RWPE2 (cell line): Measurements from ENCODE around the gene USP2.
"Not testable (repeated sequence)": the region's sequence is repeated elsewhere in the genome, so short reads cannot be mapped to it uniquely, and the experiment has no call there.

ENCODE experiments used
- ATAC-seq: fragments of 200-7000 bp; cut with Tn5 transposase; 3 replicates; pipeline ENCODE4 v1.9.1; 2021; ENCODE audit warnings: low read depth
- DNase-seq: peaks from one replicate; pipeline ENCODE4 v3.0.0-alpha.2; 2020; ENCODE audit warnings: low spot score
- H3K27ac ChIP-seq: fragments of 450-650 bp; 2 replicates; pipeline ENCODE4 v1.5.1; 2017; ENCODE audit warnings: mild to moderate bottlenecking; ENCODE audit not compliant: poor library complexity, severe bottlenecking
- H3K27me3 ChIP-seq: fragments of 250-450 bp; sonication (Bioruptor Pico); 2 replicates; pipeline ENCODE4 v1.5.1; 2021; ENCODE audit warnings: mild to moderate bottlenecking, moderate library complexity; ENCODE audit not compliant: insufficient read depth, poor library complexity, severe bottlenecking
- H3K36me3 ChIP-seq: fragments of 250-450 bp; sonication (Bioruptor Pico); 2 replicates; pipeline ENCODE4 v1.5.1; 2020; ENCODE audit warnings: low read depth, mild to moderate bottlenecking, moderate library complexity
- H3K4me1 ChIP-seq: fragments of 250-450 bp; sonication (Bioruptor Pico); 2 replicates; pipeline ENCODE4 v1.5.1; 2021; ENCODE audit warnings: mild to moderate bottlenecking, moderate library complexity; ENCODE audit not compliant: insufficient read depth, poor library complexity, severe bottlenecking
- H3K4me3 ChIP-seq: fragments of 250-450 bp; sonication (Bioruptor Pico); 2 replicates; pipeline ENCODE4 v1.5.1; 2021; ENCODE audit warnings: mild to moderate bottlenecking, moderate library complexity; ENCODE audit not compliant: severe bottlenecking
- H3K9me3 ChIP-seq: fragments of 250-450 bp; sonication (Bioruptor Pico); 2 replicates; pipeline ENCODE4 v1.5.1; 2021; ENCODE audit warnings: mild to moderate bottlenecking, moderate library complexity; ENCODE audit not compliant: severe bottlenecking
- TF ChIP-seq, protein P1 (sequence below): fragments of 450-650 bp; IDR thresholded peaks from one replicate; pipeline ENCODE4 v1.5.1; 2017; ENCODE audit warnings: mild to moderate bottlenecking, moderate library complexity; ENCODE audit not compliant: poor library complexity, severe bottlenecking

Gene USP2

DNA sequence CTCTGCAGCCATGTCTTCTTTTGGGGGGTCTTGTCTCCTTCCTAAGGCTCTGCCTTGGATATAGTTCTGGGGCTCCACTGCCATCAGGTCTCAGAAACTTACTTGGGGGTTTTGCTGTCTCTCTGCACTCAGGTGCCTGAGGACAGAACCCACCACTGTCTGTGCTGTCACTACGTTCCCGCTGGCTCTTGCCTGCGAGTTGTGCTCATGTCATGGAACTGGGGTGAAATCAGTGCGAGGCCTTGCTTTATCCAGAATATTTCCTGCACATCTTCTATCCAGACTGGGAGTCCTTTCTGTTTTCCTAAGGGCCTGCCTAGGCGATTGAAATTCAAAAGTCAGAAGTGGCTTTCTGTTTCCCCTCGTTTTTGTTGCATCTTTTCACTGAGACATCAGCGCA lies 6.6 kb upstream of the USP2 start:
- Histone ChIP-seq H3K27ac (no peak overlapping the region), H3K4me3 (no peak overlapping the region), H3K36me3 (no peaks in the 10 kb centered on the region), H3K4me1 (no peaks in the 10 kb centered on the region), H3K27me3 (no peaks in the 10 kb centered on the region), H3K9me3 (no peaks in the 10 kb centered on the region)
- ATAC-seq (no peak), DNase-seq (no peak)
- TF ChIP-seq, protein P1, sequence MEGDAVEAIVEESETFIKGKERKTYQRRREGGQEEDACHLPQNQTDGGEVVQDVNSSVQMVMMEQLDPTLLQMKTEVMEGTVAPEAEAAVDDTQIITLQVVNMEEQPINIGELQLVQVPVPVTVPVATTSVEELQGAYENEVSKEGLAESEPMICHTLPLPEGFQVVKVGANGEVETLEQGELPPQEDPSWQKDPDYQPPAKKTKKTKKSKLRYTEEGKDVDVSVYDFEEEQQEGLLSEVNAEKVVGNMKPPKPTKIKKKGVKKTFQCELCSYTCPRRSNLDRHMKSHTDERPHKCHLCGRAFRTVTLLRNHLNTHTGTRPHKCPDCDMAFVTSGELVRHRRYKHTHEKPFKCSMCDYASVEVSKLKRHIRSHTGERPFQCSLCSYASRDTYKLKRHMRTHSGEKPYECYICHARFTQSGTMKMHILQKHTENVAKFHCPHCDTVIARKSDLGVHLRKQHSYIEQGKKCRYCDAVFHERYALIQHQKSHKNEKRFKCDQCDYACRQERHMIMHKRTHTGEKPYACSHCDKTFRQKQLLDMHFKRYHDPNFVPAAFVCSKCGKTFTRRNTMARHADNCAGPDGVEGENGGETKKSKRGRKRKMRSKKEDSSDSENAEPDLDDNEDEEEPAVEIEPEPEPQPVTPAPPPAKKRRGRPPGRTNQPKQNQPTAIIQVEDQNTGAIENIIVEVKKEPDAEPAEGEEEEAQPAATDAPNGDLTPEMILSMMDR: no peak

DNA sequence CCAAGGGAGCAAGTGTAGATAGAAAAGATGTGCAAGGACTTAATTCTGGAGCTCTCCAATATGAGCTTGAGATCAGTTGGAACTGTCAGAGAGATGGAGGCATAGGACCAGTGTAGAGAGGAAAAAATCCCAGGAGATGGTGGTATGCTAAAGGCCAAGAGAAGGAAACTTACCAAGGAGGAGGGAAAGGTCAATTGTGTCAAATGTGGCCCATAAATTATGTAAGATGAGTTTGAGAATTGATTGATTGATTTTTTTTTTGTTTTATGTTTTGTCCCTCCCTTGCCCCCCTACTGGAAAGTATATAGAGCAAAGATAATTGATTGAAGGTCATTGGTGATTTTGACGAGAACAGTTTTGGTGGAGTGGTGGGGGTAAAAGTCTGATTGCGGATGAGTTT lies 2.8 kb upstream of the USP2 start:
- H3K4me1 ChIP-seq: no peaks in the 10 kb centered on the region
- H3K4me3 ChIP-seq: no peak overlapping the region
- ATAC-seq: no peak
- H3K36me3 ChIP-seq: no peaks in the 10 kb centered on the region
- no peaks in the 10 kb centered on the region for H3K9me3 ChIP-seq
- H3K27ac ChIP-seq: no peak overlapping the region
- DNase-seq: no peak
- TF ChIP-seq, protein P1: no peak
- H3K27me3 ChIP-seq: no peaks in the 10 kb centered on the region

DNA sequence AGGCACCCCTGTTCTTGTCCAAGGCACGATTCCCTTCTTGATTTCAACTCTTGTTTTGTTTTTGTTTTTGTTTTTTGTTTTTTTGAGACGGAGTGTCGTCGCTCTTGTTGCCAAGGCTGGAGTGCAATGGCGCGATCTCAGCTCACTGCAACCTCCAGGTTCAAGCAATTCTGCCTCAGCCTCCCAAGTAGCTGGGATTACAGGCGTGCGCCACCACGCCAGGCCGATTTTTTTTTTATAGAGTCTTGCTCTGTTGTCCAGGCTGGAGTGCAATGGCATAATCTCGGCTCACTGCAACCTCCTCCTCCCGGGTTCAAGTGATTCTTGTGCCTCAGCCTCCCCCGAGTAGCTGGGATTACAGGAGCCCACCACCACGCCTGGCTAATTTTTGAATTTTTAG lies 1.0 kb upstream of the USP2 start:
- H3K9me3 ChIP-seq, H3K36me3 ChIP-seq, H3K27me3 ChIP-seq, ATAC-seq, H3K27ac ChIP-seq, DNase-seq, H3K4me1 ChIP-seq, H3K4me3 ChIP-seq: not testable (repeated sequence)

DNA sequence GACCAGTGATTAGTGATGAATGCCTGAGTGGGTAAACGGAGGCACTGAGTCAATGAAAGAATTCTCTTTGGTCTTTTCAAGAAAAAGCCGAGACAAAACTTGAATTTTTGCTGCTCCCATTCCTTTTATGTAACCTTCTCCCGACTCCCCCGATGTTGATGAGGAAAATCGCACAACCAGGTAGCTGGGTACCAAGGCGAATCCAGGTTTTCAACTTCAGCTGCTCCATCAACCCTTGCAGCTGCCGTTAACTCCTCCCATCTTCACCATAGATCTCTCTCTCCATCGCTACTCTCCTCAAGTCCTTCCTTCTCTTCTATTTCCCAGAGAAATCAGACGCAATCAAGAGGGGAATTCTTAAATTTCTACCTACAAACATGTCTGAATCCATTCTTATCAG lies 611 bp upstream of the USP2 start:
- no peak overlapping the region for H3K27ac ChIP-seq
- H3K4me1 ChIP-seq: peaks cover 9% of the 10 kb centered on the region
- peak overlapping the region; percentile 31 for H3K4me3 ChIP-seq
- DNase-seq (no peak), ATAC-seq (no peak)
- TF ChIP-seq, protein P1: no peak
- no peaks in the 10 kb centered on the region for H3K36me3 ChIP-seq
- H3K9me3 ChIP-seq: no peaks in the 10 kb centered on the region
- no peaks in the 10 kb centered on the region for H3K27me3 ChIP-seq

DNA sequence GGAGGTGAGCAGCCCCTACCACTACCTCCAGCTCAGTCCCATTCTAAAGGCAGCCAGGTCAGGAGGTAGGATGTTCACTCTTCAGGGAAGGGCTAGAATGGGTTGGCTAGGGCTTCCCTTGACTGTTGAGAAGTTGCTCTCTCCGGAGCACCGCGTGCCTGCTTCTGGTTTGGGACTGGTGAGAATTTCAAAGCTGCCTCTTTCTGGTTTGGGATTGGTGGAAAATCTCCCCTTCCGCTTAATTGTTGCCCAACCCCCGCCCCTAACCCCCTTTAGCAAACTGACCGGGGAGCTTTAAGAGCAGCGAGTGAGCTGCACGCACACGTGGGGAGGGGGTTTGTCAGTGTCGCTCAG lies 686 bp downstream of the USP2 start:
- TF ChIP-seq, protein P1: no peak
- no peak for DNase-seq
- ATAC-seq: no peak
- no peaks in the 10 kb centered on the region for H3K9me3 ChIP-seq
- H3K27ac ChIP-seq: no peak overlapping the region
- H3K4me1 ChIP-seq: peaks cover 22% of the 10 kb centered on the region
- no peaks in the 10 kb centered on the region for H3K27me3 ChIP-seq
- H3K36me3 ChIP-seq: no peaks in the 10 kb centered on the region
- H3K4me3 ChIP-seq: peak overlapping the region; percentile 31
